ENCODE measurements around the gene JAM3. TPM values are rescaled to one million over a fixed set of nuclear protein-coding genes. Genes with fewer than 3 reads are reported as not detected.
"Not testable (repeated sequence)": the region's sequence is repeated elsewhere in the genome, so short reads cannot be mapped to it uniquely, and the experiment has no call there.

JAM3 gene
- total RNA-seq, 1 donor from 2014 or later: 39.5 TPM

DNA sequence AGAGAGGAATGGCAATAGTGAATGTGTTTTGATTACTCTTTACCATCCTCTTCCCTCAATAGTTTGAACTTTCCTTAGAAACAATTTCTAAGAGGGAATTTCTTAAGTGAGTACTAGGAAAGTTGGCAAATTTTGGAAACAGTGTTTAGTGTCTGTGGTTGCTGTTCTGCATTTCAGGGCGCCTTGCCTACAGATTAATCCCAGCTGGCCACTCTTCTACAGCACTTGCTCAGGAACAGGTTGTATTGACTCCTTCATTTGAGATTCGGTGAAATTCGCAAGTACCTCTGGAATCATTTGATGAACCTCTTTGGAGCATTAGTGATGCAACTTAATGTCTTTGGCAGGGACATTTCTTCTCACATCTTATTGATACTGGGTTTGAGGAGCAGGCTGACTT lies 28.3 kb downstream of the JAM3 start:
- FAIRE-seq (no peak), DNase-seq (ENCODE audit: low spot score in 2 of 2) (no peak)

DNA sequence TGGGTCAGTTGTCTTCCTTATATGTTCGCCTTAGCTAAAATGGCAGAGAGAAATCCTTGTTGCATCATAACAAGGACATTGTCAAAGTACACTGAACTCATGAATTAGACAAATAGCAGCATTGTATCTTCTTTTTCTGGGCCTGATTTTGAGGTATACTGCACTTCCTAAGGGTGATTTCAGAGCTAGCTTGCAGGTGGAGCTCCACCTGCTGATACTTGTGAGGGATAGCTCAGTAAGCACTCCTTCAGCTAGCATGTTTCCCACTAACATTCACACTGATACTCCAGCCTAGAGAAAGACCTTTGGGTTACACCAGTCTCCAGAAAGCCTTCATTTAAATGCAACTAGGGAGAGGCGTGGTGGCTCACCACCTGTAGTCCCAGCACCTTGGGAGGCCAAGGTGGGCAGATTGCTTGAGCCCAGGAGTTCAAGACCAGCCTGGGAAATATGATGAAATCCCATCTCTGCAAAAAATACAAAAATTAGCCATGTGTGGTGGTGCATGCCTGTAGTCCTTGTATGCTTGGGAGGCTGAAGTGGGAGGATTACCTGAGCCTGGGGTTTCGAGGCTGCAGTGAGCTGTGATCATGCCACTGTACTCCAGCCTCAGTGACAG lies 29.8 kb downstream of the JAM3 start:
- FAIRE-seq: no peak

DNA sequence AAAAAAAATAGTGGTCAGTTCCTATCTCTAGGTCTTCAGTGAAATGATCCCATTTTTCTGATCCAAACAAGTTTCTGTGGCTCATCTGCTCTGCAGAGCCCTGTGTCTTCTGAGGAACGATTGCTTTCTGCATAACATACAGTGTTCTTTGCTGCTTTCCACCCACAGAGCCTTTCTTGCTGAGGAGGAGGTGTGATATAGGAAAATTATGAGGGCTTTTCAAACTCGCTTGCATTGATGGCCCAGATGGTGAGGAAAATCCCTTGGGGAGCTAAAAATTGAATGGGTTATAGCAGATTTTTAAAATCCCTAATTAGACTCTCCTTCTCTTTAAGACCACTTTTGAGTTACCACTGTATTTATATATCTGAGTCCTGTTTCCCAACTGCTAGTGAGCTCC lies 31.3 kb downstream of the JAM3 start:
- FAIRE-seq (no peak), DNase-seq (ENCODE audit: low spot score in 2 of 2) (no peak)

More for the DNA sequence above, 29.8 kb downstream of the JAM3 start:
- DNase-seq (ENCODE audit: low spot score in 2 of 2): no peak

DNA sequence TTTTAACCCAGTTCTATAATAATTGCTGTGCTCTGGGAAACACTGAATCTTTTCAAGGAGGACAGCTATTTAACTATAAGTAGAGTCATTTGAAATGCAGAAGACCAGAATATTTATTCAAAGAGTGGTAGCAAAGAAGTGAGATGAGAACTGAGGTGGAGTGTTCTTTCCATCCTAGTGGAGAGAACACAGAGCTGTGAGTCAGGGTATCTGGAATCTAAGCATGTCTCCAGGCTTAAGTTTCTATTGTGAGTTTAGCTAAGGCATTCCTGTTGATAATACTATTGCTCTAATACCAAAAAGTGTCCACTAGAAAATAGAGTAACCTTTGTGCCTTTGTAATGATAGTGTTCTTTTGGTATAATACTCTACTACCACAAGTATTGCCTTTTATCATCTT lies 32.4 kb downstream of the JAM3 start:
- FAIRE-seq: no peak
- no peak for DNase-seq (ENCODE audit: low spot score in 2 of 2)

DNA sequence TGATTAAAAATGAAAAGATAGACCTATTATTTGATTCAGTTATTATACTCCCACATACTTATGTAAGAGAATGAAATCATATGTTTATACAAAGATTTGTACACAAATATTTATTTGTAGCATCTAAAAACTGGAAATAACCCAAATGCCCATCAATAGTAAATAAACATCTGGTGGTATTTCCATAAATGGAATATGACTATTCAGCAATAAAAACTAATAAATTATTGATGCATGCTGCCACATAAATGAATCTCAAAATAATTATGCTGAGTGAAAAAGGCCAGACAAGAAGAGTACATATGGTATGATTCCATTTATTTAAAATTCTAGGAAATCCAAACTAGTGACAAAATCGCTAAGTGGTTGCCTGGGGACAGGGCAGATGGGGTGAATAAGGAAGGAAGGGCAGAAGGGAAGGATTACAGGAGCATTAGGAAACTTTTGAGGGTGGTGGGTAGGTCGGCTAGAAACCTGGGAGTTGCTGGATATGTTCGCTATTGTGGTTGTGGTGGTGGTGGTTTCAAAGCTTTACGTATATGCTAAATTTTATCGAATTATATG lies 41.5 kb downstream of the JAM3 start:
- no peak for DNase-seq (ENCODE audit: low spot score in 2 of 2)

DNA sequence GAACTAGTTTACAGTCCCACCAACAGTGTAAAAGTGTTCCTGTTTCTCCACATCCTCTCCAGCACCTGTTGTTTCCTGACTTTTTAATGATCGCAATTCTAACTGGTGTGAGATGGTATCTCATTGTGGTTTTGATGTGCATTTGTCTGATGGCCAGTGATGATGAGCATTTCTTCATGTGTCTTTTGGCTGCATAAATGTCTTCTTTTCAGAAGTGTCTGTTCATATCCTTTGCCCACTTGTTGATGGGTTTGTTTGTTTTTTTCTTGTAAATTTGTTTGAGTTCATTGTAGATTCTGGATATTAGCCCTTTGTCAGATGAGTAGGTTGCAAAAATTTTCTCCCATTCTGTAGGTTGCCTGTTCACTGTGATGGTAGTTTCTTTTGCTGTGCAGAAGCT lies 44.9 kb downstream of the JAM3 start:
- not testable (repeated sequence) for FAIRE-seq

More for the DNA sequence above, 41.5 kb downstream of the JAM3 start:
- no peak for FAIRE-seq

DNA sequence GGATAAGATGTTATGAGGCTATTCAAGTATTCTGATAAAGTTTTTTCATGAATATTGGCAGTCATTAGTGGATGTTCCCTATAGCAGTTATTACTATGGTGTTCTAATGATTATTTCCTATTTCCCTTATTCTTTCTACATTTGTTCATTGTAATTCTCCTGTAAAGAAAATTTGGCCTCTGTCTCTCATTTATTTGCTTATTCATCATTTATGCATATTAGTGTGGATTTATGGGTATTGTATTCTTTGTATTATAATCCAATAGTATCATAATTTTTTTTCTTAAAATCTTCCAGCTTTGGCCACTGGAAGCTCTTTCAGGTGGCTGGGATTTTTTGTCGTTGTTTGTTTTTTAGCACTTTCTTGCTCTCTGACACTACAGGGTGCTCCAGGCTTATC lies 47.3 kb downstream of the JAM3 start:
- no peak for FAIRE-seq

More for the DNA sequence above, 44.9 kb downstream of the JAM3 start:
- DNase-seq (ENCODE audit: low spot score in 2 of 2): not testable (repeated sequence)

DNA sequence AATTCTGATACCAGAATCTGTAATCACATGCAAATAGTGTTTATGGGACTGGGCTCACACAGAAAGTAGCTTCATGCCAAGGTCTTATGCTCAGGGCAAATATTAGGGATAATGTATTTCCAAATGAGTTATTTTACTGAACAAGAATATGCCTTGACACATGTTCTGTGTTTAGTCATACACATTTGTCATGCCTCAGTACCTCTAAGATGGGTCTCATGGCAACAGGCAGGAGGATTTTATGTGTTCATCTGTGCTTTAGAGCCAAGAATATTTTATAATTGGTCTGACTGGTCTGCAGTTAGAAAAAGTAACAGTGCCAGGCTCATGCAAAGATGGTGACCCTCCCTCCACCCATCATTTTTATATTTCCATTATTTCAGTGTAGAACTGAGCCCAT lies 49.1 kb downstream of the JAM3 start:
- FAIRE-seq (no peak), DNase-seq (ENCODE audit: low spot score in 2 of 2) (no peak)

More for the DNA sequence above, 47.3 kb downstream of the JAM3 start:
- no peak for DNase-seq (ENCODE audit: low spot score in 2 of 2)

DNA sequence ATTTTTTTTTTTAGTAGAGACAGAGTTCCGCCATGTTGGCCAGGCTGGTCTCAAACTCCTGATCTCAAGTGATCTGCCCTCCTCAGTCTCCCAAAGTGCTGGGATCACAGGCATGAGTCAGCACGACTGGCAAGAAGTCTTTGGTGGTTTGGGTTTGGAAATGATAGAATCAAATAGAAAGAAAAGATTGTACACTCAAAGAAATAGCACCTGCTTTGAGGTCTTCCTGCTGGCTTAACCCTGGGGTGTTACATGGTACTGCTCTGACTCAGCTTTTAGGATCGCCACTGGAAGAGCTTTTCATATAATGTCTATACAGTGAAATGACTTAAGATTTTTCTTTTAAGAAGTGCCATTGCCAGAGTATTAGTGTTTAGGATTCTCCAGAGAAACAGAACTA lies 50.2 kb downstream of the JAM3 start:
- no peak for FAIRE-seq
- DNase-seq (ENCODE audit: low spot score in 2 of 2): no peak

DNA sequence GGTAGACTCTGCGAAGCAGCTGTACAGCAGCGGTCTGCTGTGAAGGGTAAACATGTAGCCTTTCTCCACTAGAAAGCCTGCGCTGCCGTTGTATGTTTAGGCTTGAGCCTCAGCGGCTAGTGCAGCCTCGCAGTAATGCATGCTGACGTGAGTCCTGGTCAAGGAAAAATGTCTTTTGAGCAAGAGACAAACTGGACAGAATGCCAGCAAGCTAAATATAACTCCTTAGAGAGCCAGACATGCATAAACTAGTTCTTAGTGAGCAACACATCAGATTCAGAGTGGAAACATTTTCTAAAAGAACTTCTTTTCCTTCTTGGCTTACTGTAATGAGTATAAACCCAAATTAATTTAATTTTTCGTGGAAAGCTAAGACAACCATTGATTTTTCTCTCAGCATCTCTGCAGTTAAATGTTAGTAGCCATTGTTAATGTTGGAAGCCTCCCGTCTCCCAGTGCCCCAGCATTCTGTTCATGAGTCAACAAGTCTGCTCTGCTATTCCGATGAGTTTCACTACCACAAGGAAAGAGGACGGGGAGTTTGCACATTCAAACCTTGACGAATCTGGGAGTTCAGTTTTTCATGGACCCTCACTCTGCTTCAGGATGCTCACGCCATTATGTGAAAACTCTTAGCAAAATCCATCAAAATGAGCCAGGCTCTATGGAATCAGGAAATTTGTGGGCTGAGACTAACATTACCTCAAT lies 51.4 kb downstream of the JAM3 start:
- FAIRE-seq: no peak
- no peak for DNase-seq (ENCODE audit: low spot score in 2 of 2)

DNA sequence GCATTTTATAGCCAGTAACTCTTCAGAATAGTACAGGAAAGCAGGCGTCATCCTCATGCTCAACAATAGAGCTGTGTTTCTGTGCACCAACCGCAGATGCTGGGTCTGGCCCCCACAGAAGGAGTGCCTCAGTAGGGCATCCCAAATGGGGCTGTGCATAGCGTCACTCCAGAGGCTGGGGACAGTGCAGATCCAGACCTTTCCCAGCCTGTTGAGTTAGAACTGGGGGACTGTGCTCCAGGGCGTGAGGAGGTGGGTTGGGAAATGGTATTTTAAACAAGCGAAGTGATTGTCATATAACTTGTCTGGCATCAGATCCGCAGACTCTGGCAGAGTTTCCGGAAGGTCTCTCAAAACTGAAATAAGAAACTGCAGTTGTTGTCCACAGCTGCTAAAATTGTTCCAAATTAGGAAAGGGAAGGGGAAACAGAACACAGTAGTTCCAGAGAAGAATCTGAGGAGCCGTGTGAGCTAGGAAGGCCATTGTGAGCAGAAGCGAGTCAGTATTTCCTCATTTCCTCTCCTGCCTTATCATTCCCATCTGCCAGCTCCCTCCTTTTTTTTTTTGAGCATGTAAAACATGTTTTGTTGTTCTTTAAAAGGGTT lies 52.2 kb downstream of the JAM3 start:
- FAIRE-seq (no peak), DNase-seq (ENCODE audit: low spot score in 2 of 2) (peak; percentile 32 to 55)

DNA sequence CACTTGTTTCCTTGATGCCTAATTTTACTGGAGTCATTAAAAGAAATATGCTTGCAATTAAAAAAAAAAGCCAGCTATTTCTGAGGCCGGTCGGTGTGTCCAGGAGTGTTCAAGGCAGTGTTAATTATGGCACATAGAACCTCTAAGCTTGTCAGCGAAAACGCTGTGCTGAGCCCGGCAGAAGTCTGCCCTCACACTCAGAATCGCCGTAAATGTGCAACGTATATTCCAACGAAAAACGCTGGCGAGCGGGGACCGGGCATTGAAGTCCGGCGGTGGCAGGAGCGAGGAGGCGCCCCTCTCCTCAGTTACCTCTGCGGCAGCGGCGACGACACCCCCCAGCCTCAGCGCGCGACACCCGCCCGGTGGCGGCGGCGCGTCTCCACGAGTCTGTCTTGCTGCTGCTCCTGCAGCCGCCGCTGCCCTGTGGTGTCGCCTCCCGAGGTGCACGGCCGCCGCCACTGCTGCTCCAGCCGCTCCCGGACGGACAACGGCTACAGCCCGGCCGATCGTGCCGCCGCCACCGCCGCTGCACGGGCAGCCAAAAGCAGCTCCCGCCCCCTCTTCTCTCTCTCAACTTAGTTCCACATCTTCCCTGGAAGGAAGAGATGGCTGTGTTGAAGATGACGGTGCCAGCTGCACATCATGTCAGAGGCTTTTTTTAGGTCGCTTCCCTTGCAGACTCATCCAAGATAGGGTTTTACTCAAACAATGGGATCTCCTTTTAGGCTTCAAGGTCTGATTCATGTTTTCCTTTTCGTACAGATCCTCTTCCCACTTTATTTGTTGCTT lies 56.0 kb downstream of the JAM3 start:
- FAIRE-seq (no peak), DNase-seq (ENCODE audit: low spot score in 2 of 2) (peak; percentile 51 to 52)

DNA sequence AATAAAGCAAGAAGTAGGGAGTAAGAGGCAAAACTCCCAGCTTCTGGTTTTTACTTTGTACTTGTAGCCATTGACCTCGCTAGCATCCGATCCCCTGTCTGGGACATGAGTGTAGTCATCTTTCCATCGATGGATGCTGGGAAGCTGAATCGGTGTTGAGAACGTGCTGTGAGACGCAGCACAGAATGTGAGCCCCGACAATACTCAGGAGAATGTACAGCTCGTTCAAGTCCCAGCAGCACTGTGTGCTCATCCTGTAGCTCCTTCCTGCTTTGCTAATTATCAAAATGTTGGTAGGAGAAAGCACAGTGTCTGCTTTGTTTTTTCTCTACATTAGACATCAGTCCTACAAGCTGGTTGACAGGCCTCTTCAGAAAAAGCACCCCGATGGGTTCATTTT lies 56.6 kb downstream of the JAM3 start:
- DNase-seq (ENCODE audit: low spot score in 2 of 2): no peak
- FAIRE-seq: no peak

DNA sequence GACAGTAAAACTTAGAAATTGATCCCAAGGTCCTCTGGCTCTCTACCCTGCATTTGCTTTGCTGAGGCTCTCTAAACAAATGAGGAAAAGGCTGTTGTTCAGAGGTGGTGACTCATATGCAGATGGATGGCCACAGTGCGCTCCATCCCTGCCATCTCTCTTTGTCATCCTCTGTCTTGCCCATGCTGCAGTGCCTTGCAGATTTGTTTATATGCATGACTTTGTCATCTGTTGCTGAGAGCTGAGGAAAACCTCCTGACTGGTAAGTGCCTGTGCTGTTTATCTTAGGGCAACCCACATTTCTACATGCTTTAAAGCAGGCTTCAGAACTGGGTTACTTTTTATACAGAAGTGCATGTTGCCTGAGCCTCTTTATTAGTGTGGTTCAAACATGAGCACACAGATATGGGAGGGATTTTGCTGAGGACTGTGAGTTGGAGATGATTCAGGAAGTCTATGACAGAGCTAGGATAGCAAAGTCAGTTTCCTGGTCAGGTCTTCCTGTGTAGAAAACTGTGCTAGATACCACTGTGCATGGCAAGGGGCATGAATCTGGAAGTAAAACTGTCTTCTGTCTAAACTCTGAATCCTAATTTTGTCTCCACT lies 57.4 kb downstream of the JAM3 start:
- no peak for FAIRE-seq

DNA sequence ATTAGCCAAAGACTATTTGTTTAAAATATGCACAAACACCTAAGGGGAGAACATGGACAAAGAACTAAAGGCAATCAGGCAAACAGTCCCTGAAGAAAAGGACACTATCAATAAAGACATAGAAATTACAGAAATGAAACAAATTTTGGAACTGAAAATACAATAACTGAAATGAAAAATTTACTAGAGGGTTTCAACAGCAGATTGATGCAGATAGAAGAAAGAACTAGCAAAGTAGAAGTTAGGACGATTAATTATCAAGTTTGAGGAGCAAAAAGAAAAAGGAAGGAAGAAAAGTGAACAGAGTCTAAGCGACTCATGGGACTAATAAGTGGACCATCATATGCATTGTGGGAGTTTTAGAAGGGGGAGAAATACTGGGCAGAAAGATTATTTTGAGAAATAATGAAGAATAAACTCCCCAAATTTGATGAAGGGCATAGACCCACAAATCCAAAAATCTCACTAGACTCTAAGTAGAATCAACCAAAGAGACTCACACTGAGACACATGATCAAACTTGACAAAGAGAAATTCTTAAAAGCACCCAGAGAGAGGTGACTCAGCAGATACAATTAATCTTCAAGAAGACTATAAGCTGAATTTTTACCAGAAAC lies 62.9 kb downstream of the JAM3 start:
- DNase-seq (ENCODE audit: low spot score in 2 of 2): no peak
- FAIRE-seq: no peak

More for the DNA sequence above, 57.4 kb downstream of the JAM3 start:
- peak; percentile 55 to 64 for DNase-seq (ENCODE audit: low spot score in 2 of 2)

DNA sequence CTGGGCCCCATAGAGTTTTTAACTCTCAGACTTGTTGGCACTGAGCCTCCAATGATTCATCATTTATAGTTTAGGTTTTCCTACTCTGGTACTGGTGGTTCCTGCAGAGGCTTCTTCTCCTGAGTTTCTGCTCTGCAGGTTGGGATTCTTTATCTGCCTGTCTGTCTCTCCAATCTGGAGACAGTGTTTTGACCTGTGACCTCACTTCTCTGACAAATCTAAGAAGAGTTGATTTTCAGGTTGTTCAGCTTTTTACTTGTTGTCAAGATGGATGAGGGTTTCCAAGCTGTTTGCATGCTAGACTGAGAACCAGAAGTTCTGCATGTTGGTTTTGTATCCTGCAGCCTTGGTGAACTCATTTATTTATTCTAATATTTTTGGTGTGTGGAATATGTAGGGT lies 63.9 kb downstream of the JAM3 start:
- no peak for DNase-seq (ENCODE audit: low spot score in 2 of 2)
- no peak for FAIRE-seq

DNA sequence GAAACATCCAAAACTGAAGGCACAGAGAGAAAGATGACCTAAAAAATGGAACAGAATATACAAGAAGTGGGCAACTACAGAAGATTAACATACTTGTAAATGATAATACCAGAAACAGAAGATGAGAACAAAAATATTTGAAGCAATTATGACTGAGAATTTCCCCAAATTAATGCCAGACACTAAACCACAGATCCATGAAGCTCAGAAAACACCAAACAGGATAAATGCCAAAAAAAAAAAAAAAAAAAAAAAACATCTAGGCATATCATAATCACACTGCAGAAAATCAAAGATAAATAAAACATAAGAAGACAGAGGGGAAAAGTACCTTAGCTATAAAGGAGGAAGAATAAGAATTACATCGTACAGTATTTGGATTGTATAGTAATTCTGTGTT lies 65.3 kb downstream of the JAM3 start:
- DNase-seq (ENCODE audit: low spot score in 2 of 2) (no peak), FAIRE-seq (no peak)

DNA sequence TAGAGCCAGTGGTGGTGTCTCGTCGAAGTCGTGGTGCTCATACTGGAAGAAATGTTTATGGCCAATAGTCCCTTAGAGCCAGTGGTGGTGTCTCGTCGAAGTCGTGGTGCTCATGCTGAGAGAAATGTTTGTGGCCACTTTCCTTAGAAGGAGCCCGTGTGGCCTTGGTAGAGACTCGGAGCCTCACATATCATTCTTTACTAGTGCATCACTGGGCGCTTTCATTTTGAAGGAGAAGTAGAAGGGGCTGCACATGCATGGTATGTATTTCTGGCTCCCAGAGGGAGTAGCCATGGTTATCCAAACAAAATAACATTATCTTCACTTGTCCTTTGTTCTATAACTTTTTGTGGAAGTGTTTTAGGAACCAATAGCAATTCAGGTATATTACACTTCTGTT lies 69.5 kb downstream of the JAM3 start:
- DNase-seq (ENCODE audit: low spot score in 2 of 2): no peak
- no peak for FAIRE-seq

DNA sequence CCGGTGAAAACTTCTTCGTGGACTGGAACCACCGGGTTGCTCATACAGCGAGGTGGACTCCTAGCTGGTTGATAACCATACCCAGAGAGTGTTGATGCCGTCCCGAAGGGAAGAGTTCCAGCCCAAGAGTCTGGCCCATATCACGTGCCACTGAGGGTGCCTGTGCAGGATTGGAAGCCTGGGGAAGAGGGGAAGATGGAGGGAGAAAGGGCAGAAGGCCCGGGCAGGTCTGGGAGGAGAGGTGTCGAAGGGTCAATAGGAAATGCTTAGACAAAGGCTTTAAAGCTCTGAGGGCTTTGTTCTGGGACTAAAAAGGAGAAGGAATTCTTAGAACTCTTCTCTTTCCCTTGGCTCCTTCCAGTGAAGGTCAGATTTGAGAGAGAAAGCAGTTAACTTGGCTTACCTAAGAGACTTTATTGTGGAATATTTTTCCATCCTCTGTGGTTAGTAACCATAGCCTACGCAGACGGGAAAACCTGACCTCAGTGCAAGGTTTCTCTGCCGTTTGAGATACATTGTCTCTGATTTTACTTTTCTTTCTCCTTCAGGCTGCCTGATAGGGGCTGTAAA lies 70.5 kb downstream of the JAM3 start:
- no peak for DNase-seq (ENCODE audit: low spot score in 2 of 2)

More for the DNA sequence above, 70.5 kb downstream of the JAM3 start:
- FAIRE-seq: no peak
